Heart left ventricle (tissue), 16 donors: ENCODE measurements around the gene MSH5. TPM values are rescaled to one million over a fixed set of nuclear protein-coding genes. Genes with fewer than 3 reads are reported as not detected.
A peak's percentile ranks its signal among the peaks of the same experiment; 100 is the strongest.

Source experiments
- ATAC-seq, 4 donors: fragments of 200-7000 bp; cut with Tn5 transposase; one replicate each; pipeline ENCODE4 v1.9.1; 2020 to 2022; ENCODE audit warnings: moderate library complexity in 4 of 4, mild to moderate bottlenecking in 3 of 4, moderate number of reproducible peaks in 1 of 4
- DNase-seq, 5 donors: peaks; one replicate each; pipeline ENCODE4 v3.0.0-alpha.2; 2020
- H3K27ac ChIP-seq, 12 donors: fragments of 200-600 bp; sonication (generic) in 4 of 12; one replicate each; pipeline versions ENCODE4 v1.5.0 to v1.8.0; 2016 to 2022; ENCODE audit warnings: mild to moderate bottlenecking in 2 of 12
- H3K27me3 ChIP-seq, 9 donors: fragments of 200-600 bp; sonication (generic) in 2 of 9; one replicate each; pipeline versions ENCODE4 v1.5.1 to v1.8.0; 2016 to 2022; ENCODE audit warnings: mild to moderate bottlenecking in 3 of 9
- H3K36me3 ChIP-seq, 9 donors: fragments of 200-600 bp; sonication (generic) in 2 of 9; one replicate each; pipeline versions ENCODE4 v1.5.0 to v1.8.0; 2018 to 2022; ENCODE audit warnings: mild to moderate bottlenecking in 2 of 9
- H3K4me1 ChIP-seq, 12 donors: fragments of 200-600 bp; sonication (generic) in 4 of 12; one replicate each; pipeline versions ENCODE4 v1.5.0 to v1.8.0; 2016 to 2022; ENCODE audit warnings: mild to moderate bottlenecking in 3 of 12
- H3K4me3 ChIP-seq, 12 donors: fragments of 200-600 bp; sonication (generic) in 4 of 12; one replicate each; pipeline versions ENCODE4 v1.5.0 to v1.8.0; 2017 to 2022; ENCODE audit warnings: mild to moderate bottlenecking in 9 of 12, moderate library complexity in 4 of 12
- H3K9me3 ChIP-seq, 12 donors: fragments of 200-600 bp; sonication (generic) in 4 of 12; one replicate each; pipeline versions ENCODE4 v1.5.0 to v1.8.0; 2016 to 2022; ENCODE audit warnings: mild to moderate bottlenecking in 1 of 12
- POLR2A ChIP-seq, 2 donors: fragments of 450-650 bp; IDR thresholded peaks; one replicate each; pipeline ENCODE4 v1.6.1; 2017; ENCODE audit warnings: antibody characterized with exemption in 2 of 2, mild to moderate bottlenecking in 2 of 2, moderate library complexity in 2 of 2
- WGBS, 4 donors: extraction: QIAGEN DNeasy Blood & Tissue Kit in 2 of 4; methylation state at CpG; one replicate each; pipeline versions ENCODE4 v1.1.5 to v1.1.7; 2013 to 2018; 5-methylcytosine and 5-hydroxymethylcytosine counted together
- intact Hi-C, 10 donors: fragments of 100-400 bp; cut with DNase I; formaldehyde crosslinking; loops; one replicate each; pipeline versions ENCODE4 v1.11.1 to v1.14.2; 2022
- polyA plus RNA-seq, 2 donors: library from polyadenylated mRNA; stranded (reverse); fragments of 200-250 nt; gene quantifications; one replicate each; pipeline ENCODE4 v1.2.3, GENCODE V29; 2013
- total RNA-seq, 9 donors: library from RNA; depleted of rRNA in 2 of 9; stranded (reverse); fragments of >200 nt in 2 of 9; fragmentation: NEBNext Ultra II Directional in 3 of 9; extraction: Animal tissue kit (Norgen Biotek cat#: 25700) in 3 of 9; gene quantifications; one replicate each; pipeline versions ENCODE4 v1.1.0 to v1.2.4, GENCODE V29; 2016 to 2023
- TF ChIP-seq, protein P1 (sequence below), 12 donors: fragments of 200-600 bp; sonication (generic) in 4 of 12; IDR thresholded peaks; one replicate each; pipeline versions ENCODE4 v1.5.0 to v1.8.0; 2018 to 2022; ENCODE audit warnings: antibody characterized with exemption in 12 of 12, mild to moderate bottlenecking in 5 of 12
- donor health status: ischemic (EF 13 %, LVEDD 7.1; RV severe dilation, severe dysfunction).
- donor health status: healthy with polysubstance abuse.
- donor health status: DM: no; HTN: yes; CAD: no.
- donor health status: DM: no; HTN: no; CAD: no.
- donor health status: ischemic (EF 25% LVEDD 6.9; RV normal size, moderate dysfunction).
- donor health status: ischemic (EF 25% LVEDD 5.7; RV mildly dilated, moderate dysfunction).
- donor health status: healthy.
- donor health status: DM: yes; HTN: yes; CAD: no.
- donor health status: ischemic (EF 35%, LVEDD 5.7; RV mildly dilated, moderate dysfunction).
- donor health status: nonischemic (EF 11% LVEDD 7.7; RV severe dilation, severe dysfunction).
- donor health status: DM: yes; HTN: yes; CAD: no.
- donor health status: PGD.
- donor health status: ischemic (EF 29% LVEDD 5.4; RV normal size, mild dysfunction).
- donor health status: nonischemic (EF 23%, LVEDD 6.1; RV moderate dilation, normal function).

The MSH5 gene
- total and polyA plus RNA-seq, 11 donors = 0.44 to 8.4 (median 1.9) TPM

DNA sequence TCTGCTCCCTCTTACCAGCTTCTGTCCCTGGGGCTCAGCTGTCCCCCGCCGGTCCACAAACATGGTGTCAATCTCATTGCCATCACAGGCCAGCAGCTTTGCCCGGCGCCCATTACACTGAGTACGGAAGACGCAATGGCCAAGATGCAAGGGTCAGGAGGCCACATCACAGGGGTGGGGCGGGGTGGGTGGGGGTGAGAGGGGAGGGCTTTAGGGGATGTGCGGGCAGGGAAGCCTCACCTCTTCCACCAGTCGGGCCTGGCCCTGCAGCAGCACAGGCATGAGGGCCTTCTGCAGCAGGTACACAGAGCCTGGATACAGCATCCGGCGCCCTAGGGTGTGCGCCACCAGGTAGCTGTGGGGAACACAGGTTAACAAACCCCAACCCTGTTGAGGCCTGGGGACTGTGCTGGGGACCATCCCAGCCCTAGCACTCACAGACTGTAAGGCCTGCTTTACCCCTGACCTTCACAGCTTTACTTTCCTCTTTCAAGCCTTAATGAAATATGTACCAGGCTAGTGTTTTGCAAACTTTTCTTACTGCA, 48.2 kb upstream of the MSH5 start:
- 92 to 96% (median 95%) methylated on average over 6 to 12 of the region's 12 CpGs for WGBS, 4 donors

DNA sequence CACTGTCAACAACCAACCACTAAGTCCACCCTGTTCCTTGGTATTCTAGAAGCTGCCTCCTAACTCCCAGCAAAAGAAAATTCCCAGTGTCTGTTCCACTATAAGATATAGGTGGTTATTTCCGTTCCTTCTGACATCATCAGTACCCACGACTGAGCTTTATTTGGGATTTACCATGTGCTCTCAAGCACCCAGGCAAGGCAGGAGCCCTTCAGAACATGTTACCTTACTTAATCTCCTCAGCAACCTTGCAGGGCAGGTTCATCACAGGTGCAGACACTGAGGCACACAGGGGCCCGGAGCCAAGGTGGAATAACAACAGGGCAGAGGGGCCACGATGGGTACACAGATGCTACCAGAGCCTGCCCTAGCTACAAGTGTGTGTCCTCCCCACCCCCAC, 47.5 kb upstream of the MSH5 start:
- 77 to 82% (median 79%) methylated on average over 4 of the region's 4 CpGs for WGBS, 4 donors
- H3K4me3 ChIP-seq = no peak overlapping the region
- H3K27me3 ChIP-seq = no peaks in the 10 kb centered on the region
- DNase-seq = peak in 1 of 5 donors; percentile 12
- TF ChIP-seq POLR2A (IDR thresholded peaks at IDR 0.05) = no peak
- TF ChIP-seq, protein P1, sequence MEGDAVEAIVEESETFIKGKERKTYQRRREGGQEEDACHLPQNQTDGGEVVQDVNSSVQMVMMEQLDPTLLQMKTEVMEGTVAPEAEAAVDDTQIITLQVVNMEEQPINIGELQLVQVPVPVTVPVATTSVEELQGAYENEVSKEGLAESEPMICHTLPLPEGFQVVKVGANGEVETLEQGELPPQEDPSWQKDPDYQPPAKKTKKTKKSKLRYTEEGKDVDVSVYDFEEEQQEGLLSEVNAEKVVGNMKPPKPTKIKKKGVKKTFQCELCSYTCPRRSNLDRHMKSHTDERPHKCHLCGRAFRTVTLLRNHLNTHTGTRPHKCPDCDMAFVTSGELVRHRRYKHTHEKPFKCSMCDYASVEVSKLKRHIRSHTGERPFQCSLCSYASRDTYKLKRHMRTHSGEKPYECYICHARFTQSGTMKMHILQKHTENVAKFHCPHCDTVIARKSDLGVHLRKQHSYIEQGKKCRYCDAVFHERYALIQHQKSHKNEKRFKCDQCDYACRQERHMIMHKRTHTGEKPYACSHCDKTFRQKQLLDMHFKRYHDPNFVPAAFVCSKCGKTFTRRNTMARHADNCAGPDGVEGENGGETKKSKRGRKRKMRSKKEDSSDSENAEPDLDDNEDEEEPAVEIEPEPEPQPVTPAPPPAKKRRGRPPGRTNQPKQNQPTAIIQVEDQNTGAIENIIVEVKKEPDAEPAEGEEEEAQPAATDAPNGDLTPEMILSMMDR (IDR thresholded peaks at IDR 0.05) = no peak
- no peak overlapping the region for H3K27ac ChIP-seq
- ATAC-seq = no peak
- H3K4me1 ChIP-seq = peaks cover 0 to 5% (median 0%) of the 10 kb centered on the region in 12 donors
- peaks cover 0 to 100% (median 99%) of the 10 kb centered on the region in 9 donors for H3K36me3 ChIP-seq
- H3K9me3 ChIP-seq = no peaks in the 10 kb centered on the region
- intact Hi-C loops = no loop called here

More for the DNA sequence above, 48.2 kb upstream of the MSH5 start:
- H3K4me1 ChIP-seq = peaks cover 0 to 5% (median 0%) of the 10 kb centered on the region in 12 donors
- DNase-seq (peak in 1 of 5 donors; percentile 30), ATAC-seq (no peak)
- intact Hi-C loops = no loop called here
- H3K36me3 ChIP-seq = peaks cover 0 to 100% (median 100%) of the 10 kb centered on the region in 9 donors
- no peaks in the 10 kb centered on the region for H3K9me3 ChIP-seq
- TF ChIP-seq POLR2A (IDR thresholded peaks at IDR 0.05) = no peak
- TF ChIP-seq, protein P1 (IDR thresholded peaks at IDR 0.05) = no peak
- H3K27me3 ChIP-seq = no peaks in the 10 kb centered on the region
- H3K4me3 ChIP-seq = no peak overlapping the region
- H3K27ac ChIP-seq = no peak overlapping the region

DNA sequence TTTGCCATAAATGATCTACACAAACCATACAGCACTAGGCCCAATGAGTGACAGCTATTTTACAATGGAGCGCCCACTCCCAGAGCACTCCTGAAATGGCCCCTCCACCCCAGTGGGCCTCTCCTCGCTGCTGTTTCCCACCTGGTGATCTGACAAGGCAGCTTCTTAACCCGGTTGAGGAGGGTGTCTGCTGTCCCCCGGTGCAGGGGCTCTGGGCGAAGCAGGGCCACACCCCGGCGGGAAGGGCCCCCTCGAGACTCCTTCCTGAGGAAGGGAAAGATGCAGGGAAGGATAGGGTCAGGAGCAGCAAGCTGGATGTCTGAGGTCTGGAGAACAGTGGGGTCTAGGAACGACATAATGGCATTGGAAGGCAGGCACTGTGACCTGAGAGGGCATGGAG, 46.9 kb upstream of the MSH5 start:
- peaks cover 0 to 100% (median 96%) of the 10 kb centered on the region in 9 donors for H3K36me3 ChIP-seq
- 80 to 90% (median 86%) methylated on average over 9 of the region's 9 CpGs for WGBS, 4 donors
- no peak for ATAC-seq
- H3K4me1 ChIP-seq = peaks cover 0 to 8% (median 0%) of the 10 kb centered on the region in 12 donors
- no peak for DNase-seq
- H3K27me3 ChIP-seq = no peaks in the 10 kb centered on the region
- no peaks in the 10 kb centered on the region for H3K9me3 ChIP-seq
- TF ChIP-seq, protein P1 (IDR thresholded peaks at IDR 0.05) = no peak
- no peak for TF ChIP-seq POLR2A (IDR thresholded peaks at IDR 0.05)
- no peak overlapping the region for H3K4me3 ChIP-seq
- intact Hi-C loops = no loop called here
- H3K27ac ChIP-seq = no peak overlapping the region

DNA sequence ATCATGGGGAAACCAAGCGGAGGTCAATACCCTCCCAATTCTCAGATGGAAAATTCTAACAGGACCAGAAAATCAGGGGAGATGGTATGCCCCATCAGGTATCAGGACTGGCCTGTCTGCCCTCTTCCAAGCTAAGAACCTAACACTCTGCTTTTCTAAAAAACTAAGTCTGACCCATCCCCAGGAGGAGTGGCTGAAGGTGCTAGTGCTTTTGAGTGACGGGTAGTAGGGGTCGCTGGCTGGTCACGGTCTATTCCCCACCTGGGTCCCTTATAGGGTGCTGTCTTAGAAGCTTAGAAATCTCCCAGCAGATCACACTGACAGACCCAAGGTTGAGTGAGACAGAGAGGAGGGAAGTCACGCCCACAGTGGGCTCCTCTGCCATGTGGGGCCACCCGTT, 46.3 kb upstream of the MSH5 start:
- TF ChIP-seq, protein P1 (IDR thresholded peaks at IDR 0.05) = no peak
- no peak for TF ChIP-seq POLR2A (IDR thresholded peaks at IDR 0.05)
- no peak for ATAC-seq
- no peak overlapping the region for H3K4me3 ChIP-seq
- peaks cover 0 to 100% (median 96%) of the 10 kb centered on the region in 9 donors for H3K36me3 ChIP-seq
- peaks cover 0 to 11% (median 0%) of the 10 kb centered on the region in 12 donors for H3K4me1 ChIP-seq
- H3K27ac ChIP-seq = no peak overlapping the region
- no peaks in the 10 kb centered on the region for H3K9me3 ChIP-seq
- WGBS, 4 donors = 90 to 92% (median 91%) methylated on average over 6 of the region's 6 CpGs
- no peak for DNase-seq
- intact Hi-C loops = no loop called here
- no peaks in the 10 kb centered on the region for H3K27me3 ChIP-seq
